ENCODE measurements around the gene SHROOM4. TPM values are rescaled to one million over a fixed set of nuclear protein-coding genes. Genes with fewer than 3 reads are reported as not detected.

Gene SHROOM4
- total and polyA plus RNA-seq, 2 donors (not counting 1 experiment from before 2014, with no cell fraction given), result not detected

DNA sequence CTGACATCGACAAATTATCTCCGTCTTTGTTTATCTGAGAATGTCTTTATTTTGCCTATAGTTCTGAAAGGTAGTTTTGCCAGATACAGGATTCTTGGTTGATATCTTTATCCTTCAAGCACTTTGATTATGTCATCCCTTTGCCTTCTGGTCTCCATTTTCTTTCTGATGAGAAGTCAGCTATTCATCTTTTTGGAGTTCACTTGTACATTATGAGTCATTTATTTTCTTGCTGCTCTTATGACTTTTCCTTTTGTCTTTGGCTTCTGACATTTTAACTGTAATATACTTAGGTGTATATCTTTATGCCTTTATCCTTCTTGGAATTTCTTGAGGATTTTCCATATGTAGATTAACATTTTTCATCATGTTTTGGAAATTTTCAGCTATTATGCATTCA is 51.4 kb downstream of the SHROOM4 start:
- Histone ChIP-seq H3K9me3 (ENCODE audit: control extremely low read depth in 1 of 3, control insufficient read depth in 2 of 3, insufficient read depth in 1 of 3, low read length in 2 of 3) (no peaks in the 10 kb centered on the region), H3K4me2 (replicated peaks; ENCODE audit: low read depth, low read length, poor library complexity, severe bottlenecking) (no peak overlapping the region), H3K4me1 (ENCODE audit: control insufficient read depth in 2 of 2, insufficient read depth in 2 of 2, low read length in 2 of 2) (no peaks in the 10 kb centered on the region), H3K27me3 (replicated peaks in 1 of 4; ENCODE audit: control extremely low read depth in 1 of 4, control insufficient read depth in 3 of 4, insufficient read depth in 4 of 4, low read length in 3 of 4) (no peaks in the 10 kb centered on the region), H3K79me2 (ENCODE audit: control insufficient read depth, insufficient read depth, low read length) (no peaks in the 10 kb centered on the region), H3K36me3 (replicated peaks in 1 of 2; ENCODE audit: control extremely low read depth in 1 of 2, control insufficient read depth in 1 of 2, extremely low read depth in 1 of 2, insufficient read depth in 2 of 2, low read length in 1 of 2) (no peaks in the 10 kb centered on the region), H3K27ac (ENCODE audit: low read length in 2 of 2) (no peak overlapping the region), H3K4me3 (ENCODE audit: control extremely low read depth in 1 of 5, extremely low read depth in 1 of 5, insufficient read depth in 1 of 5, low read depth in 2 of 5, low read length in 4 of 5) (no peak overlapping the region), H3K9ac (ENCODE audit: low read length) (no peak overlapping the region), H4K20me1 (ENCODE audit: control insufficient read depth, insufficient read depth, low read length, poor library complexity, severe bottlenecking) (no peaks in the 10 kb centered on the region), H2AFZ (ENCODE audit: insufficient read depth, low read depth, low read length, poor library complexity, severe bottlenecking) (no peak overlapping the region)
- Mint-ChIP-seq H3K27ac (no peak overlapping the region), H3K4me1 (no peaks in the 10 kb centered on the region), H3K27me3 (peaks cover 10% of the 10 kb centered on the region), H3K9me3 (ENCODE audit: insufficient read depth) (no peaks in the 10 kb centered on the region), H3K4me3 (no peak overlapping the region)
- ChIA-PET POLR2A (no interaction called here), CTCF (no interaction called here)
- DNase-seq (no peak), ATAC-seq (ENCODE audit: low read depth) (no peak)
- no CpG with 5 or more reads among the region's 2 CpGs for WGBS (ENCODE audit: insufficient coverage)
- intact Hi-C loops (cut with micrococcal nuclease), result no loop called here
- TF ChIP-seq CTCF (IDR thresholded peaks at IDR 0.05) (no peak), EZH2 (IDR thresholded peaks at IDR 0.05; ENCODE audit: borderline replicate concordance, insufficient read depth, low read depth, low read length, poor library complexity, severe bottlenecking) (no peak)

GRCh38 chrX:50756276-50756675 is 57.7 kb downstream of the SHROOM4 start:
- no peak overlapping the region for H3K4me3 Mint-ChIP-seq
- intact Hi-C loops (cut with micrococcal nuclease), result no loop called here
- H3K27me3 Mint-ChIP-seq, result no peaks in the 10 kb centered on the region
- H3K36me3 ChIP-seq (replicated peaks in 1 of 2; ENCODE audit: control extremely low read depth in 1 of 2, control insufficient read depth in 1 of 2, extremely low read depth in 1 of 2, insufficient read depth in 2 of 2, low read length in 1 of 2), result no peaks in the 10 kb centered on the region
- ChIA-PET CTCF (no interaction called here), POLR2A (no interaction called here)
- no peak overlapping the region for H3K9ac ChIP-seq (ENCODE audit: low read length)
- no peaks in the 10 kb centered on the region for H3K4me1 ChIP-seq (ENCODE audit: control insufficient read depth in 2 of 2, insufficient read depth in 2 of 2, low read length in 2 of 2)
- H3K27ac ChIP-seq (ENCODE audit: low read length in 2 of 2), result no peak overlapping the region
- no CpG with 5 or more reads among the region's 3 CpGs for WGBS (ENCODE audit: insufficient coverage)
- no peaks in the 10 kb centered on the region for H4K20me1 ChIP-seq (ENCODE audit: control insufficient read depth, insufficient read depth, low read length, poor library complexity, severe bottlenecking)
- H3K9me3 Mint-ChIP-seq (ENCODE audit: insufficient read depth), result no peaks in the 10 kb centered on the region
- H3K79me2 ChIP-seq (ENCODE audit: control insufficient read depth, insufficient read depth, low read length), result no peaks in the 10 kb centered on the region
- H3K9me3 ChIP-seq (ENCODE audit: control extremely low read depth in 1 of 3, control insufficient read depth in 2 of 3, insufficient read depth in 1 of 3, low read length in 2 of 3), result no peaks in the 10 kb centered on the region
- H3K4me1 Mint-ChIP-seq, result no peaks in the 10 kb centered on the region
- no peak overlapping the region for H2AFZ ChIP-seq (ENCODE audit: insufficient read depth, low read depth, low read length, poor library complexity, severe bottlenecking)
- no peak for TF ChIP-seq EZH2 (IDR thresholded peaks at IDR 0.05; ENCODE audit: borderline replicate concordance, insufficient read depth, low read depth, low read length, poor library complexity, severe bottlenecking)
- TF ChIP-seq CTCF (IDR thresholded peaks at IDR 0.05), result no peak
- ATAC-seq (ENCODE audit: low read depth), result no peak
- no peak overlapping the region for H3K4me2 ChIP-seq (replicated peaks; ENCODE audit: low read depth, low read length, poor library complexity, severe bottlenecking)
- H3K4me3 ChIP-seq (ENCODE audit: control extremely low read depth in 1 of 5, extremely low read depth in 1 of 5, insufficient read depth in 1 of 5, low read depth in 2 of 5, low read length in 4 of 5), result no peak overlapping the region
- H3K27me3 ChIP-seq (replicated peaks in 1 of 4; ENCODE audit: control extremely low read depth in 1 of 4, control insufficient read depth in 3 of 4, insufficient read depth in 4 of 4, low read length in 3 of 4), result no peaks in the 10 kb centered on the region
- DNase-seq, result no peak
- H3K27ac Mint-ChIP-seq, result no peak overlapping the region
